ENCODE data around the gene NCK1. TPM values are rescaled to one million over a fixed set of nuclear protein-coding genes. Genes with fewer than 3 reads are reported as not detected.

NCK1 gene
- total RNA-seq (70.2 TPM), polyA plus RNA-seq (45.2 TPM)
- long read RNA-seq, donor 1, partial matches to known transcripts, result 0 of 2 reads
- long read RNA-seq, donor 1, other reads (novel, unspliced or antisense), result 0 of 2 reads
- long read RNA-seq, donor 2, transcript NCK1-201 (4 exons, 1,937 nt), result major isoform, 17 of 34 reads
- long read RNA-seq, donor 2, transcript NCK1-207 (4 exons, 1,971 nt), result minor isoform, 6 of 34 reads
- long read RNA-seq, donor 2, transcript NCK1-204 (3 exons, 2,403 nt), result minor isoform, 5 of 34 reads
- long read RNA-seq, donor 2, partial matches to known transcripts, result 5 of 34 reads
- long read RNA-seq, donor 2, other reads (novel, unspliced or antisense), result 0 of 34 reads
- long read RNA-seq, donor 3, transcript NCK1-201 (4 exons, 1,937 nt), result major isoform, 17 of 37 reads
- long read RNA-seq, donor 3, transcript NCK1-207 (4 exons, 1,971 nt), result minor isoform, 7 of 37 reads
- long read RNA-seq, donor 3, partial matches to known transcripts, result 5 of 37 reads
- long read RNA-seq, donor 3, other reads (novel, unspliced or antisense), result 0 of 37 reads
- long read RNA-seq, donor 4, partial matches to known transcripts, result 37 of 41 reads
- long read RNA-seq, donor 4, other reads (novel, unspliced or antisense), result 0 of 41 reads
- long read RNA-seq, donor 5, transcript NCK1-204 (3 exons, 2,403 nt), result minor isoform, 6 of 21 reads
- long read RNA-seq, donor 5, transcript NCK1-207 (4 exons, 1,971 nt), result minor isoform, 6 of 21 reads
- long read RNA-seq, donor 5, transcript NCK1-201 (4 exons, 1,937 nt), result major isoform, 8 of 21 reads
- long read RNA-seq, donor 5, partial matches to known transcripts, result 0 of 21 reads
- long read RNA-seq, donor 5, other reads (novel, unspliced or antisense), result 0 of 21 reads
- long read RNA-seq, donor 6, transcript NCK1-201 (4 exons, 1,937 nt), result major isoform, 10 of 20 reads
- long read RNA-seq, donor 6, partial matches to known transcripts, result 7 of 20 reads
- long read RNA-seq, donor 6, other reads (novel, unspliced or antisense), result 0 of 20 reads
- long read RNA-seq, donor 7, transcript NCK1-201 (4 exons, 1,937 nt), result major isoform, 15 of 72 reads
- long read RNA-seq, donor 7, transcript NCK1-207 (4 exons, 1,971 nt), result minor isoform, 5 of 72 reads
- long read RNA-seq, donor 7, partial matches to known transcripts, result 47 of 72 reads
- long read RNA-seq, donor 7, other reads (novel, unspliced or antisense), result 0 of 72 reads
- long read RNA-seq, donor 8, transcript NCK1-201 (4 exons, 1,937 nt), result major isoform, 5 of 8 reads
- long read RNA-seq, donor 8, partial matches to known transcripts, result 0 of 8 reads
- long read RNA-seq, donor 8, other reads (novel, unspliced or antisense), result 0 of 8 reads
- long read RNA-seq, donor 9, transcript NCK1-201 (4 exons, 1,937 nt), result major isoform, 18 of 22 reads
- long read RNA-seq, donor 9, partial matches to known transcripts, result 0 of 22 reads
- long read RNA-seq, donor 9, other reads (novel, unspliced or antisense), result 0 of 22 reads
- long read RNA-seq, donor 10, transcript NCK1-201 (4 exons, 1,937 nt), result major isoform, 6 of 9 reads
- long read RNA-seq, donor 10, partial matches to known transcripts, result 0 of 9 reads
- long read RNA-seq, donor 10, other reads (novel, unspliced or antisense), result 0 of 9 reads

DNA sequence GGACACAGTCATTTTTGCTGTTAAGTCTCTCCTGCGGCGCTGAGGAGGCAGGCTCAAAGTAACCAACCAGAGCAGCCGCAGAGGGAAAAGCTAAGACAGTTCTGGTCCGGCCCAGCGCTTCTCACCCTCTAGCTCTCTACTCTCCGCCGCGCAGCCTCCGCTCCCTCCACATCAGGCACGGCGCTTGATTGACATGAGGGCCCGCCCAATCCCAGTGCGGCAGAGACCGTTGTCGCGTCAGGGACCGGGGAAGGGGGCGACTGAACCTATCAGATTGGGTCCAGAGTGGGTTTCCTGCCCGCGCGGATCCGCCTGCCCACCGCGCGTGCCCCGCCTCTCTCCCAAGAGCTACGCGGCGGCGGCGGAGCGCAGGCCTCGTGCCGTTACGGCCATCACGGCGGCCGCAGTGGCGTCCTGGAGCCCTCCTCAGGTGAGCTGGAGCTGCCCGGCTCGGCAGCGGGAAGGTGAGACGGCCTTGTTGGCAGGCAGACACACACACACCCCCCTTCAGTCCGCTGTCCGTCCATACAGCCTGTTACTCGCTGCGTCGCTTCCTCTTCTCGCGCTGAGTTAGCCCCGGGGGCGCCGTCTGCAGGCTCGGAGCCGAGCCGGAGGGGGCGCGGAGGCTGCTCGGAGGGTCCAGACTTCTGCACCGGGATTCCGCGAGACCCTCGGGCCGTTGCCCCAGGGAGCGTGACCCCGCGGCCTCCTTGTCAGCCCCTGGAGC, at the start of gene NCK1:
TSS of gene NCK1 (plus strand) at position 319 of the 727 bp plus-strand sequence. CDS start 65,794 bp downstream, outside the sequence.
- Histone ChIP-seq H3K9me3 (ENCODE audit: control insufficient read depth in 2 of 2, insufficient read depth in 1 of 2, low read length in 1 of 2) (no peaks in the 10 kb centered on the region), H3K4me1 (ENCODE audit: control insufficient read depth in 2 of 2, insufficient read depth in 2 of 2, low read length in 2 of 2) (peaks cover 9 to 18% of the 10 kb centered on the region in 2 donors), H3K27ac (ENCODE audit: low read depth in 1 of 2, low read length in 1 of 2) (peak within 1 kb of the TSS; percentile 99 to 100), H3K4me3 (ENCODE audit: low read length in 2 of 2) (peak within 1 kb of the TSS; percentile 80 to 89), H3K27me3 (ENCODE audit: control insufficient read depth in 2 of 2, insufficient read depth in 1 of 2, low read length in 1 of 2) (no peaks in the 10 kb centered on the region), H3K36me3 (ENCODE audit: control insufficient read depth in 2 of 2, insufficient read depth in 2 of 2, low read length in 1 of 2) (peaks cover 0 to 3% of the 10 kb centered on the region in 2 donors)
- under 1% methylated on average over 67 of the region's 67 CpGs for WGBS
- DNase-seq (ENCODE audit: low read depth in 6 of 9, low spot score in 9 of 9), result peak; percentile 92 to 99 (median 98)

DNA sequence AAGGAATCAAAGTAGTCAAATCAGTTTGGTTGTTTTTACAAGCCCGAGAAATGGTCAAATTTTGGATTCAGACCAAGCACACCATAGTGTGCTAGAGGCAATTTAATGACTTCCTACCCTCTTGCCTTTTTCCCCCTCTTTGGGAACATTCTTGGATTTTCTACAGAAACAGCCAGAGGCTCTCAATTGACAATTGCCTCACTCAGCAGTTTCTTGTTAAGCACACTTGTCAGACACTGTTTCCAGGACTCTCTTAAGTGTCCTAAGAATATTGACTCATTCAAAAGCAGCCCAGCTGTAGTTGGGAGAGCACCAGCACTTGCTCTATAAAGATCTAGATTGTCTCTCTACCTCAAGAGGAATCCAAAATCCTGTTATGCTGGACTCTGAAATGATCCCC, 44.6 kb upstream of the NCK1 start:
- H3K27me3 ChIP-seq (ENCODE audit: control insufficient read depth in 2 of 2, insufficient read depth in 1 of 2, low read length in 1 of 2), result peaks cover 6 to 24% of the 10 kb centered on the region in 2 donors
- no peak overlapping the region for H3K4me3 ChIP-seq (ENCODE audit: low read length in 2 of 2)
- no peak overlapping the region for H3K27ac ChIP-seq (ENCODE audit: low read depth in 1 of 2, low read length in 1 of 2)
- H3K4me1 ChIP-seq (ENCODE audit: control insufficient read depth in 2 of 2, insufficient read depth in 2 of 2, low read length in 2 of 2), result peaks cover 5 to 21% of the 10 kb centered on the region in 2 donors
- no peaks in the 10 kb centered on the region for H3K9me3 ChIP-seq (ENCODE audit: control insufficient read depth in 2 of 2, insufficient read depth in 1 of 2, low read length in 1 of 2)
- DNase-seq (ENCODE audit: low read depth in 6 of 9, low spot score in 9 of 9), result no peak
- WGBS, result 98% methylated on average over 1 of the region's 1 CpG
- H3K36me3 ChIP-seq (ENCODE audit: control insufficient read depth in 2 of 2, insufficient read depth in 2 of 2, low read length in 1 of 2), result no peaks in the 10 kb centered on the region

- H3K4me3 ChIP-seq (ENCODE audit: low read length in 2 of 2), result peak overlapping the region; percentile 59 to 61
- peak in 3 of 9 donors; percentile 6 to 45 (median 23) for DNase-seq (ENCODE audit: low read depth in 6 of 9, low spot score in 9 of 9)
- WGBS, result 11% methylated on average over 8 of the region's 8 CpGs
- no peaks in the 10 kb centered on the region for H3K9me3 ChIP-seq (ENCODE audit: control insufficient read depth in 2 of 2, insufficient read depth in 1 of 2, low read length in 1 of 2)
- H3K27me3 ChIP-seq (ENCODE audit: control insufficient read depth in 2 of 2, insufficient read depth in 1 of 2, low read length in 1 of 2), result peaks cover 6 to 24% of the 10 kb centered on the region in 2 donors
- peaks cover 5 to 21% of the 10 kb centered on the region in 2 donors for H3K4me1 ChIP-seq (ENCODE audit: control insufficient read depth in 2 of 2, insufficient read depth in 2 of 2, low read length in 2 of 2)
- H3K27ac ChIP-seq (ENCODE audit: low read depth in 1 of 2, low read length in 1 of 2), result no peak overlapping the region
- no peaks in the 10 kb centered on the region for H3K36me3 ChIP-seq (ENCODE audit: control insufficient read depth in 2 of 2, insufficient read depth in 2 of 2, low read length in 1 of 2)
Observed at GRCh38 chr3:136818191-136818768, 43.7 kb upstream of the NCK1 start.

- Histone ChIP-seq H3K36me3 (ENCODE audit: control insufficient read depth in 2 of 2, insufficient read depth in 2 of 2, low read length in 1 of 2) (no peaks in the 10 kb centered on the region), H3K27ac (ENCODE audit: low read depth in 1 of 2, low read length in 1 of 2) (peak within 1 kb of the TSS in 1 of 2 donors; percentile 64), H3K4me1 (ENCODE audit: control insufficient read depth in 2 of 2, insufficient read depth in 2 of 2, low read length in 2 of 2) (peaks cover 5 to 21% of the 10 kb centered on the region in 2 donors), H3K27me3 (ENCODE audit: control insufficient read depth in 2 of 2, insufficient read depth in 1 of 2, low read length in 1 of 2) (peaks cover 6 to 24% of the 10 kb centered on the region in 2 donors), H3K4me3 (ENCODE audit: low read length in 2 of 2) (peak within 1 kb of the TSS; percentile 59 to 61), H3K9me3 (ENCODE audit: control insufficient read depth in 2 of 2, insufficient read depth in 1 of 2, low read length in 1 of 2) (no peaks in the 10 kb centered on the region)
- DNase-seq (ENCODE audit: low read depth in 6 of 9, low spot score in 9 of 9), result peak; percentile 24 to 78 (median 47)
- under 1% methylated on average over 60 of the region's 60 CpGs for WGBS
Observed at GRCh38 chr3:136818769-136819391, 43.1 kb upstream of the NCK1 start, which contains the start of gene SLC35G2. Gene SLC35G2, plus strand, starts transcription at chr3:136819126. Its CDS starts 35,335 bp downstream, at chr3:136854461.

- H3K27me3 ChIP-seq (ENCODE audit: control insufficient read depth in 2 of 2, insufficient read depth in 1 of 2, low read length in 1 of 2), result peaks cover 6 to 24% of the 10 kb centered on the region in 2 donors
- no peaks in the 10 kb centered on the region for H3K9me3 ChIP-seq (ENCODE audit: control insufficient read depth in 2 of 2, insufficient read depth in 1 of 2, low read length in 1 of 2)
- H3K36me3 ChIP-seq (ENCODE audit: control insufficient read depth in 2 of 2, insufficient read depth in 2 of 2, low read length in 1 of 2), result no peaks in the 10 kb centered on the region
- H3K27ac ChIP-seq (ENCODE audit: low read depth in 1 of 2, low read length in 1 of 2), result peak overlapping the region in 1 of 2 donors; percentile 0
- DNase-seq (ENCODE audit: low read depth in 6 of 9, low spot score in 9 of 9), result peak in 2 of 9 donors; percentile 1 to 8
- H3K4me3 ChIP-seq (ENCODE audit: low read length in 2 of 2), result peak overlapping the region; percentile 59 to 61
- peaks cover 5 to 21% of the 10 kb centered on the region in 2 donors for H3K4me1 ChIP-seq (ENCODE audit: control insufficient read depth in 2 of 2, insufficient read depth in 2 of 2, low read length in 2 of 2)
- under 1% methylated on average over 21 of the region's 21 CpGs for WGBS
Observed at GRCh38 chr3:136819392-136819730, 42.6 kb upstream of the NCK1 start.

- Histone ChIP-seq H3K4me1 (ENCODE audit: control insufficient read depth in 2 of 2, insufficient read depth in 2 of 2, low read length in 2 of 2) (peaks cover 5 to 21% of the 10 kb centered on the region in 2 donors), H3K36me3 (ENCODE audit: control insufficient read depth in 2 of 2, insufficient read depth in 2 of 2, low read length in 1 of 2) (no peaks in the 10 kb centered on the region), H3K4me3 (ENCODE audit: low read length in 2 of 2) (peak overlapping the region; percentile 59 to 61), H3K9me3 (ENCODE audit: control insufficient read depth in 2 of 2, insufficient read depth in 1 of 2, low read length in 1 of 2) (no peaks in the 10 kb centered on the region), H3K27ac (ENCODE audit: low read depth in 1 of 2, low read length in 1 of 2) (peak overlapping the region in 1 of 2 donors; percentile 64), H3K27me3 (ENCODE audit: control insufficient read depth in 2 of 2, insufficient read depth in 1 of 2, low read length in 1 of 2) (peaks cover 6 to 24% of the 10 kb centered on the region in 2 donors)
- WGBS, result 8% methylated on average over 51 of the region's 51 CpGs
- peak in 6 of 9 donors; percentile 18 to 66 (median 36) for DNase-seq (ENCODE audit: low read depth in 6 of 9, low spot score in 9 of 9)
Observed at GRCh38 chr3:136819731-136820679, 42.0 kb upstream of the NCK1 start.

Measured in thymus (tissue), 14 donors.